B cell (primary cell): ENCODE measurements around the gene KCNK13. TPM values are rescaled to one million over a fixed set of nuclear protein-coding genes. Genes with fewer than 3 reads are reported as not detected.

Experiments
- ATAC-seq: fragments of 200-7000 bp; cut with Tn5 transposase; one replicate; pipeline ENCODE4 v1.10.0; 2021; ENCODE audit warnings: low read depth, mild to moderate bottlenecking, moderate number of reproducible peaks, moderate library complexity
- CTCF ChIA-PET: fragments of 350-600 bp; sonication (Branson Sonifier 250); formaldehyde crosslinking; loops from one replicate; lab custom pipeline; 2021; ENCODE audit warnings: antibody characterized with exemption, inconsistent platforms; lab: Charles Lee
- POLR2A ChIA-PET: fragments of 350-600 bp; sonication (Branson Sonifier 250); formaldehyde crosslinking; loops from one replicate; lab custom pipeline; 2021; ENCODE audit warnings: antibody characterized with exemption; lab: Charles Lee
- DNase-seq: peaks from one replicate; pipeline ENCODE4 v3.0.0; 2013
- H2AFZ ChIP-seq: 2 replicates; pipeline ENCODE4 v1.6.1; 2012; ENCODE audit warnings: mild to moderate bottlenecking, low read depth, low read length; ENCODE audit not compliant: insufficient read depth, poor library complexity, severe bottlenecking
- H3K27ac ChIP-seq, 2 donors: 1 replicate in 1 of 2; 2 replicates in 1 of 2; pipeline ENCODE4 v1.5.1; 2012 to 2013; ENCODE audit warnings: low read length in 2 of 2, mild to moderate bottlenecking in 2 of 2, moderate library complexity in 1 of 2
- H3K27me3 ChIP-seq, 4 experiments: fragments of 200-600 bp in 1 of 4; sonication (generic) in 1 of 4; replicated peaks in 1 of 4; 1 replicate in 2 of 4; 2 replicates in 2 of 4; pipeline versions ENCODE4 v1.6.1 to v1.7.0; 2013 to 2016; ENCODE audit warnings: low read length in 3 of 4, mild to moderate bottlenecking in 2 of 4, mixed read lengths in 1 of 4, moderate library complexity in 1 of 4; ENCODE audit not compliant: insufficient read depth in 4 of 4, control insufficient read depth in 3 of 4; ENCODE audit errors: control extremely low read depth in 1 of 4
- H3K36me3 ChIP-seq, 2 experiments: replicated peaks in 1 of 2; 1 replicate in 1 of 2; 2 replicates in 1 of 2; pipeline versions ENCODE4 v1.6.1 to v1.7.1; 2013; ENCODE audit warnings: low read length in 1 of 2; ENCODE audit not compliant: insufficient read depth in 2 of 2, control insufficient read depth in 1 of 2; ENCODE audit errors: control extremely low read depth in 1 of 2, extremely low read depth in 1 of 2
- H3K4me1 ChIP-seq, 2 donors: fragments of 200-600 bp in 1 of 2; sonication (generic) in 1 of 2; 1 replicate in 1 of 2; 2 replicates in 1 of 2; pipeline versions ENCODE4 v1.5.1 to v1.6.1; 2013 to 2017; ENCODE audit warnings: low read length in 2 of 2; ENCODE audit not compliant: control insufficient read depth in 2 of 2, insufficient read depth in 2 of 2
- H3K4me2 ChIP-seq: replicated peaks from 2 replicates; pipeline ENCODE3; 2012; ENCODE audit warnings: mild to moderate bottlenecking, low read depth, low read length; ENCODE audit not compliant: poor library complexity, severe bottlenecking
- H3K4me3 ChIP-seq, 5 experiments: fragments of 200-600 bp in 1 of 5; sonication (generic) in 1 of 5; 1 replicate in 3 of 5; 2 replicates in 2 of 5; pipeline versions ENCODE4 v1.5.1 to v1.7.0; 2011 to 2016; ENCODE audit warnings: low read length in 4 of 5, mild to moderate bottlenecking in 4 of 5, low read depth in 2 of 5, control low read depth in 1 of 5, moderate library complexity in 1 of 5; ENCODE audit not compliant: insufficient read depth in 1 of 5; ENCODE audit errors: control extremely low read depth in 1 of 5, extremely low read depth in 1 of 5
- H3K79me2 ChIP-seq: fragments of 200-600 bp; sonication (generic); one replicate; pipeline ENCODE4 v1.6.0; 2016; ENCODE audit warnings: low read length; ENCODE audit not compliant: control insufficient read depth, insufficient read depth
- H3K9ac ChIP-seq: fragments of 200-600 bp; sonication (generic); 2 replicates; pipeline ENCODE4 v1.6.1; 2017; ENCODE audit warnings: mild to moderate bottlenecking, low read length, moderate library complexity
- H3K9me3 ChIP-seq, 3 donors: one replicate each; pipeline versions ENCODE4 v1.6.1 to v1.7.1; 2013; ENCODE audit warnings: low read length in 2 of 3; ENCODE audit not compliant: control insufficient read depth in 2 of 3, insufficient read depth in 1 of 3; ENCODE audit errors: control extremely low read depth in 1 of 3
- H4K20me1 ChIP-seq: 2 replicates; pipeline ENCODE4 v1.6.0; 2012; ENCODE audit warnings: mild to moderate bottlenecking, low read length; ENCODE audit not compliant: insufficient read depth, control insufficient read depth, poor library complexity, severe bottlenecking
- H3K27ac Mint-ChIP-seq: one replicate; pipeline ENCODE4 v1.8.0; 2021; ENCODE audit warnings: mixed read lengths
- H3K27me3 Mint-ChIP-seq: one replicate; pipeline ENCODE4 v1.8.0; 2021; ENCODE audit warnings: mixed read lengths
- H3K4me1 Mint-ChIP-seq: one replicate; pipeline ENCODE4 v1.8.0; 2021; ENCODE audit warnings: mixed read lengths
- H3K4me3 Mint-ChIP-seq: one replicate; pipeline ENCODE4 v1.8.0; 2021; ENCODE audit warnings: mixed read lengths
- H3K9me3 Mint-ChIP-seq: one replicate; pipeline ENCODE4 v1.8.0; 2022; ENCODE audit warnings: mixed read lengths; ENCODE audit not compliant: insufficient read depth
- CTCF ChIP-seq: fragments of 200-600 bp; IDR thresholded peaks from one replicate; pipeline ENCODE4 v1.8.0; 2022; ENCODE audit warnings: antibody characterized with exemption, mild to moderate bottlenecking
- EZH2 ChIP-seq: IDR thresholded peaks from 2 replicates; pipeline ENCODE4 v1.6.1; 2012; ENCODE audit warnings: borderline replicate concordance, low read depth, mild to moderate bottlenecking, moderate library complexity, low read length; ENCODE audit not compliant: insufficient read depth, poor library complexity, severe bottlenecking
- WGBS: methylation state at CpG from one replicate; pipeline ENCODE4 v1.1.5; 2013; ENCODE audit warnings: missing lambda C conversion rate; ENCODE audit not compliant: insufficient coverage; 5-methylcytosine and 5-hydroxymethylcytosine counted together
- intact Hi-C: fragments of 100-400 bp; cut with micrococcal nuclease; formaldehyde crosslinking; loops from one replicate; pipeline ENCODE4 v1.10.0; 2022
- polyA plus RNA-seq: library from polyadenylated mRNA; depleted of rRNA; stranded (reverse); fragments of >200 nt; gene quantifications from 2 replicates; pipeline ENCODE4 v1.2.3, GENCODE V29; 2012
- total RNA-seq, 2 donors: library from RNA; stranded (reverse); fragments of 120-200 nt in 1 of 2; gene quantifications; 1 replicate in 1 of 2; 2 replicates in 1 of 2; pipeline versions ENCODE4 v1.2.3 to v1.2.4, GENCODE V29; 2013 to 2022

Gene KCNK13
- total and polyA plus RNA-seq, 2 donors (not counting 1 experiment from before 2014, with no cell fraction given), result 0.03 TPM; not detected in 1

DNA sequence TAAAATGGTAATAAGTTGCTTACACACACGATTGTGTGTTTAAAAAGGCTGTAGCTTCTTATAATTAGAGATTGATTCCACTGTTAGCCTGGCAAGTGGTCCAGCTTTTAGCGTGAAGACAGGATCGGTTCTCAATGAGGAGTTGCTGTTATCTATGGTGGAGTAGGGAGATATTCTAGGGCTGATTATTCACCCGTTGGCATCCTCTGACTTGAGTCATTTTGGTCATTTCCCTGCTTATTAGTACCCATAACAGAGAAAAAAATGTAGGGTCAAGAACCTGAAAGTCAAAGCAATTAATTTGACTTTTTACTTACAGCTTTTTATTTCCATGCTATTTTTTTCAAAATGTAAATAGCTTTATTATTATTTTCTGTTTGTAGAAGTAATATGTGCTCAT, 76.0 kb downstream of the KCNK13 start:
- no peak overlapping the region for H3K4me3 ChIP-seq
- WGBS, result 65% methylated on average over 2 of the region's 4 CpGs
- H3K4me1 ChIP-seq, result no peaks in the 10 kb centered on the region
- no peak for ATAC-seq
- no peak overlapping the region for H3K27ac ChIP-seq
- Mint-ChIP-seq H3K27ac (no peak overlapping the region), H3K27me3 (peaks cover 20% of the 10 kb centered on the region), H3K4me1 (no peaks in the 10 kb centered on the region), H3K4me3 (no peak overlapping the region), H3K9me3 (no peaks in the 10 kb centered on the region)
- no peaks in the 10 kb centered on the region for H3K36me3 ChIP-seq
- no peaks in the 10 kb centered on the region for H3K79me2 ChIP-seq
- DNase-seq, result no peak
- no peak overlapping the region for H2AFZ ChIP-seq
- TF ChIP-seq CTCF (no peak), EZH2 (no peak)
- H4K20me1 ChIP-seq, result no peaks in the 10 kb centered on the region
- no peak overlapping the region for H3K4me2 ChIP-seq
- intact Hi-C loops, result no loop called here
- H3K9me3 ChIP-seq, result peaks cover 0 to 3% (median 0%) of the 10 kb centered on the region in 3 donors
- H3K9ac ChIP-seq, result no peak overlapping the region
- POLR2A ChIA-PET, result no interaction called here
- H3K27me3 ChIP-seq, result no peaks in the 10 kb centered on the region
- CTCF ChIA-PET, result no interaction called here

- CTCF ChIA-PET, result no interaction called here
- POLR2A ChIA-PET, result no interaction called here
Measured at GRCh38 chr14:90139199-90139598, 77.4 kb downstream of the KCNK13 start.

More at GRCh38 chr14:90139199-90139598, 77.4 kb downstream of the KCNK13 start:
- Histone ChIP-seq H3K79me2 (no peaks in the 10 kb centered on the region), H3K4me3 (no peak overlapping the region), H3K9ac (no peak overlapping the region), H4K20me1 (no peaks in the 10 kb centered on the region), H3K9me3 (peaks cover 0 to 3% (median 0%) of the 10 kb centered on the region in 3 donors), H3K4me1 (no peaks in the 10 kb centered on the region), H3K36me3 (no peaks in the 10 kb centered on the region), H3K4me2 (no peak overlapping the region), H3K27me3 (peaks cover 0 to 3% (median 0%) of the 10 kb centered on the region in 4 experiments), H3K27ac (no peak overlapping the region), H2AFZ (no peak overlapping the region)
- no peaks in the 10 kb centered on the region for H3K4me1 Mint-ChIP-seq
- ATAC-seq, result no peak
- no peak overlapping the region for H3K27ac Mint-ChIP-seq
- DNase-seq, result no peak
- WGBS, result 68% methylated on average over 2 of the region's 6 CpGs
- H3K9me3 Mint-ChIP-seq, result no peaks in the 10 kb centered on the region
- H3K4me3 Mint-ChIP-seq, result no peak overlapping the region
- H3K27me3 Mint-ChIP-seq, result peaks cover 20% of the 10 kb centered on the region
- intact Hi-C loops, result no loop called here
- TF ChIP-seq CTCF (no peak), EZH2 (no peak)
